ENCODE measurements around the gene ADAMTS5.
A peak's percentile ranks its signal among the peaks of the same experiment; 100 is the strongest.

ADAMTS5 gene

DNA sequence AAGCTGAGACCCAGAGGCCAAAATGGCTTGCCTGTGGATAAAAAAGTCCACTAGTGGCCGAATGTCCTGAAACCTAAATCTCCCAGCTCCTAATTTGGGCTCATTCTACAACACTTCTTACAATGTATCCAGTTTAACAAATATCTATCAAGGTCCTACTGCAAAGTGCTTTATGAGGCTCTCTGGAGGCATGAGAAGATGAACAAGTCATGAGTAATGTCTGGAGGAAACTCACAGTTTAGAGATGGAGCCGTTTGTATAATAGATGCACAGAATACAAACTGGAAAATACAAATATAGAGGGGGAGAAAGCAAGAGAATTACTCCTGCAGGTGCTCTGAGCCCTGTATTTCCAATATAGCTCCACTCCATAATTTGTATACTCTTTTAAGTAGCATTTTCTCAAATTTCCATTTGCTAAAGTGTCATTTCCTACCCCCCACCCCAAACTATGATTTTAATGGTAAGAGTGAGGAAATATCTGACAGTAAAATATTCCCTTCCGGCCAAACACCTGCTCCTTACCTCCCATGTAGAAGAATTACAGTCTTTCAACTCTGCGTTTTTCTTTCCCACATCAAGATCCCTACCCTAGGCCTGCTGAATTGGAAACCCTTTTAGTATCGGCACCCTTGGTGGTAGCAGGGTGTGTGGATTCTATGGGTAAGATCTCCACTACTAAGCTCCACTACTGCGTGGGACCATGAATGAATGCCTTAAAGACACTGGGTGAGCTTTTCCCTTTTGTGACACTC lies 3.3 kb upstream of the ADAMTS5 start:
- no peak for TF ChIP-seq ZFX (IDR thresholded peaks at IDR 0.05)
- H3K27ac ChIP-seq: no peak overlapping the region

DNA sequence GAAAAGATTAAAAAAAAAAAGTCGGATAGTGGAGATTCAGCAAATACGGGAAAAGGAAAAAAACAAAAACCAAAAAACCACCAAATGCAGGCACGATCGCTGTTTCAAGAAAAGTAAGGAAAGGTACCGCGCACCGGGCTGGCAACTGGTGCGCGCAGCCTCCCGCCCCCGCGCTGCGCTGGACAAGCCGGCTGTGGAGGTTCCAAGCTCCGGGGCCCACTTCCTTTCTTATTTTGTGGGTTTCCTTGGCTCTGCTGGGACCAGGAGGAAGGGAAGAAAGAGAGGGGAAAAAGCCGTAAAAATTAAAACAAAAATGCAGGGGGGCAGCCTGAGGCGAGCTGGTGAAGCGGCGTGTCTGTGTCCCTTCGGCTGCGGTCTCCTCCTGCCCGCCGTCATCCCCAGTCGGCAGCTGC lies 233 bp downstream of the ADAMTS5 start:
- no peak for TF ChIP-seq ZFX (IDR thresholded peaks at IDR 0.05)
- TF ChIP-seq, protein P1, sequence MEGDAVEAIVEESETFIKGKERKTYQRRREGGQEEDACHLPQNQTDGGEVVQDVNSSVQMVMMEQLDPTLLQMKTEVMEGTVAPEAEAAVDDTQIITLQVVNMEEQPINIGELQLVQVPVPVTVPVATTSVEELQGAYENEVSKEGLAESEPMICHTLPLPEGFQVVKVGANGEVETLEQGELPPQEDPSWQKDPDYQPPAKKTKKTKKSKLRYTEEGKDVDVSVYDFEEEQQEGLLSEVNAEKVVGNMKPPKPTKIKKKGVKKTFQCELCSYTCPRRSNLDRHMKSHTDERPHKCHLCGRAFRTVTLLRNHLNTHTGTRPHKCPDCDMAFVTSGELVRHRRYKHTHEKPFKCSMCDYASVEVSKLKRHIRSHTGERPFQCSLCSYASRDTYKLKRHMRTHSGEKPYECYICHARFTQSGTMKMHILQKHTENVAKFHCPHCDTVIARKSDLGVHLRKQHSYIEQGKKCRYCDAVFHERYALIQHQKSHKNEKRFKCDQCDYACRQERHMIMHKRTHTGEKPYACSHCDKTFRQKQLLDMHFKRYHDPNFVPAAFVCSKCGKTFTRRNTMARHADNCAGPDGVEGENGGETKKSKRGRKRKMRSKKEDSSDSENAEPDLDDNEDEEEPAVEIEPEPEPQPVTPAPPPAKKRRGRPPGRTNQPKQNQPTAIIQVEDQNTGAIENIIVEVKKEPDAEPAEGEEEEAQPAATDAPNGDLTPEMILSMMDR (conservative IDR thresholded peaks at IDR 0.05): no peak
- H3K27ac ChIP-seq: no peak overlapping the region

DNA sequence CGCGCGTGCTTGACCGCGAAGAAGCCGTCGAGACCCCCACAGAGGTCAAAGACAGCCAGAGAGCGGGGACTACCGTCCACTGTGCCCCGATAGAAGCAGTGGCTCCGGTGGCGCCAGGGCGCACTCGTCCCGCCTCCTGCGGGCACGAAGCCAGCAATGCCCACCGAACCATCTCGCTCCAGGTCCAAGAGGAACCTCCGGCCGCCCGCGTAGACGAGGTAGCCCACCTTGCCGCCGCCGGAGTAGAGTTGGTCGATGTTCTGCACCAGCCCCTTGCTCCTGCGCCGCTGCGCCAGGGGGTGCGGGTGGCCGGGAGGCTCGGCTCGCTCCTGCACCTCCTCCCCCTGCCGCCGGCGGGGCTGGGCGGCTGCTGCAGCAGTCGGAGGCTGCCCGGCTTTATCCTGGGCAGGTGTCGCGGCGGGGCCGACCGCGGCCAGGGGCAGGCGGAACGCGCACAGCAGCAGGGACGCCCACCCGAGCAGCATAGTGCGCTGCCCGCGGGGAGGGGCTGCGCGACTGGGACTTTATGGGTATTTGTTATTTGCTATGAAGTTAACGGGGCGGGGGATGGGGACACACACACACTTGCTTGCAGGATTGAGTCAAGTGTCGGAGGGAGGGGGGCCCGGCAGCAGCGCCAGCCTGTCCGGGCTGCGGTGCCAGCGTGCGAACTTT lies 844 bp downstream of the ADAMTS5 start:
- H3K27ac ChIP-seq: no peak overlapping the region
- TF ChIP-seq, protein P1 (conservative IDR thresholded peaks at IDR 0.05): no peak
- TF ChIP-seq ZFX (IDR thresholded peaks at IDR 0.05): no peak

DNA sequence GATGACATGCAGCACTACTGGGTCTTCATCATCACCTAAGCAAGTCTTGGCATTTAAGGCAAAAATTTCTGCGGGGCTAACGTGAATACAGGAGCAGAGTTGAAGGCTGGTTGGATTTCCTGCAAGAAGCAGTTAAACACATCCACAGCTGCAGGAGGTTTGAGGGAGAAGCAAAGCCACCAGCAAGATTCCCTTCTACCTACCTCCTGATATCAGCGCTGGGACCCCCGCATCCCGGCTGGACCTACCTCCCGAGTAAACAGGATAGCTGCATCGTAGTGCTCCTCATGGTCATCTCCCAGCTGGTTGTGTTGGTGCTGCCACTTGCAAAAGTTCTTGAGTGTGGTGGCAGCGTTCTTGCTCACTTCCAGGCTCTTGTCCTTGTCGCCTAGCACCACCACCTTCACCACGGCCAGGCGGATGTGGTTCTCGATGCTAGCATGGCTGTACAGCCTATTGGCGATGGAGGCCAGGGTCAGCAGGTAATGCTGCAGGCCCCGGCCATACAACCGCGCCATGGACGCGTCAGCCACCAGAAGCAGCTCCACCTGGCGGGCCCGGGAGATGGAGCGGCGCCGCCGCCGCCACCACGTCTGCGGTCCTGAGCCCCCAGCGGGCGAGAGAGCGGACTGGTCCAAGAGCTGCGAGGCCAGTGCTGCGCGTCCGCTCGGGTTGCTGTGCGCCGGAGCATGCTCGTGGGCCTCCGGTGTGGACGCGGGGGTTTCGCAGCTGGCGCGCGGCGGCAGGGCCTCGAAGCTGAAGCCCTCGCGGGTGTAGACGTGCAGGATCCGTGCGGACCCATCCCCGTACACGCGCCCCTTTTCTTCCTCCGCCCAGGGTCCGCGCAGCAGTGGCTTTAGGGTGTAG lies 1.6 kb downstream of the ADAMTS5 start:
- H3K27ac ChIP-seq: no peak overlapping the region
- TF ChIP-seq, protein P1 (conservative IDR thresholded peaks at IDR 0.05): no peak
- TF ChIP-seq ZFX (IDR thresholded peaks at IDR 0.05): no peak

DNA sequence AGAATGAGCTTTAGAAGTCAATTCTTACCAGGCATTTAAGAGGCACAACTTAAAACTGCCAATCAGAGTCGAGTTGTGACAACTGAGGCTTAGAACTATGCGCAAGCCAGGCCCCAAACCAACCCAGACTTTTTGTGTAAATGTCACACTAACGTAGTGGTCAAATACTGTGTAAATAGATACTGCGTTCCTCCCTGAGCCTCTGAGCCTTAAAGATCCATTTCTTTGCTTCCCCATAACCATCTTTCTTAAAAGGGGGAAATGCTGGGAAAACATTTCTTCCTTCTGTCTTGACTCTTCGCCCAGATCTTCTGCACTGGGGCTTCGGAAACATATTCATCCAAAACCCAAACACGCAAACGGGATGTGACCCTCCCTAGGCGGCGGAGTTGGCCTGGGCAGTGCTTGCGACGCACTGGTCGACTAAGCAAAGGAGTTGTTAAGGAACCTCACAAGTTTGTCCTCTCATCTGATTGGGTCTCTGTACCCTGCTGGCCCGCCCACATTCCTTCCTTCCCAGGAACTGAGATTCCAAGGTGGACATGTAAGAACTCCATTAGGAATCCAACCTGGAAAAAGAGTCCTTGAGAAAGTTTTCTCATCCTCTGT lies 2.6 kb downstream of the ADAMTS5 start:
- H3K27ac ChIP-seq: no peak overlapping the region
- TF ChIP-seq, protein P1 (conservative IDR thresholded peaks at IDR 0.05): no peak
- TF ChIP-seq ZFX (IDR thresholded peaks at IDR 0.05): no peak

DNA sequence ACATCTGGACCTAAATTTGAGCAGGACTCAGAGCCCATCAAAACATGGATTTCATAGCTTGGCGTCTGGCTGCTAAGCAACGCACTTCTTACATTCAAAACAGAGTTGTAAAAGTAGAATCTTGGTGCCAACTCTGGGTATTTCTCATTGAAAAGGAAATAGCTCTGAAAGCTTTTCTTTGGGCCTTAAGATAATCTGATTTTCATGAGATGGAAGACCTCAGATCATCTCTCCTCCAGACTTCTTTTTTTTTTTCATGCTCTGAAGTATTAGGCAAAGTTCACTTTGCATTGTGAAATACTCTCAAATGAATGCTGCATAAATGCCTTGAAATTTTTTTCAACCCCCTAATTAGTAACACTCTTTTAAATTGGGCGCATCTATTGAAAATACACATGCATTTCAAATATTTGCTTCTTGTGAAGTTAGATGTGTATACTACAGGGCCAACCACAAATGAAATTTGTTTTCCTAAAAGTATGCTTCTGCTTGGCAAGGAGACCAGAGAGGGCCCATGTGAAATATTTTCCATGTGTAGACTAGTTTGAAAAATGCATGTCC lies 4.2 kb downstream of the ADAMTS5 start:
- TF ChIP-seq ZFX (IDR thresholded peaks at IDR 0.05): no peak
- TF ChIP-seq, protein P1 (conservative IDR thresholded peaks at IDR 0.05): no peak
- H3K27ac ChIP-seq: no peak overlapping the region

DNA sequence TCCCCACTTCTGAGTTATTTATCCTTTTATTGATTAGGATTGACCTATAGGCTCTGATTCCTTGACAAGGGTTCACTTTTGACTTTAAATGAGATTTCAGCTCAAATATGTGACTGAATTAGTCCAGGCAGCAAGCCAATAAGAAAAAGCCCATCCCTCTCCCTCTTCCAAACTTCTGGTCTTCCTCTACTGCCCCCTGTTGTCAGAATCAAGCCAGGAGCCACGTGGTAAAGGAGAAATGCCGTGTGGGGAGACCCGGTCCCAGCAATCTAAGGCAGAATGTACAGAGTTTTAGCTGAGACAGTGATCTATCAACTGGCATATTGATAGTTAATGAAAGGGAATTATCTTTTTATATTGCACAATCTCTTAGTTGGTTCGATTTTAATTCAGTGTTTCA lies 5.2 kb downstream of the ADAMTS5 start:
- H3K27ac ChIP-seq: no peak overlapping the region
- TF ChIP-seq, protein P1 (conservative IDR thresholded peaks at IDR 0.05): peak; percentile 38
- no peak for TF ChIP-seq ZFX (IDR thresholded peaks at IDR 0.05)

Data from C4-2B (cell line).